ENCODE data around the gene DAPK1. TPM values are rescaled to one million over a fixed set of nuclear protein-coding genes. Genes with fewer than 3 reads are reported as not detected.

DAPK1 gene
- total and polyA plus RNA-seq, 2 donors (not counting 1 experiment from before 2014, with no cell fraction given), result 1.7 to 2.8 TPM

GRCh38 chr9:87524061-87524460 is 26.4 kb downstream of the DAPK1 start:
- H4K20me1 ChIP-seq (ENCODE audit: control insufficient read depth, insufficient read depth, low read length, poor library complexity, severe bottlenecking), result no peaks in the 10 kb centered on the region
- no peak overlapping the region for H3K9ac ChIP-seq (ENCODE audit: low read length)
- no peaks in the 10 kb centered on the region for H3K36me3 ChIP-seq (replicated peaks in 1 of 2; ENCODE audit: control extremely low read depth in 1 of 2, control insufficient read depth in 1 of 2, extremely low read depth in 1 of 2, insufficient read depth in 2 of 2, low read length in 1 of 2)
- ChIA-PET POLR2A (no interaction called here), CTCF (no interaction called here)
- no peak overlapping the region for H2AFZ ChIP-seq (ENCODE audit: insufficient read depth, low read depth, low read length, poor library complexity, severe bottlenecking)
- WGBS (ENCODE audit: insufficient coverage), result 83% methylated on average over 5 of the region's 5 CpGs
- DNase-seq, result no peak
- H3K4me2 ChIP-seq (replicated peaks; ENCODE audit: low read depth, low read length, poor library complexity, severe bottlenecking), result no peak overlapping the region
- H3K4me3 Mint-ChIP-seq, result no peak overlapping the region
- TF ChIP-seq CTCF (IDR thresholded peaks at IDR 0.05) (no peak), EZH2 (IDR thresholded peaks at IDR 0.05; ENCODE audit: borderline replicate concordance, insufficient read depth, low read depth, low read length, poor library complexity, severe bottlenecking) (no peak)
- no peaks in the 10 kb centered on the region for H3K79me2 ChIP-seq (ENCODE audit: control insufficient read depth, insufficient read depth, low read length)
- intact Hi-C loops (cut with micrococcal nuclease), result no loop called here
- H3K27me3 ChIP-seq (replicated peaks in 1 of 4; ENCODE audit: control extremely low read depth in 1 of 4, control insufficient read depth in 3 of 4, insufficient read depth in 4 of 4, low read length in 3 of 4), result peaks cover 0 to 3% (median 2%) of the 10 kb centered on the region in 4 experiments
- H3K9me3 ChIP-seq (ENCODE audit: control extremely low read depth in 1 of 3, control insufficient read depth in 2 of 3, insufficient read depth in 1 of 3, low read length in 2 of 3), result peaks cover 0 to 7% (median 0%) of the 10 kb centered on the region in 3 donors
- no peak for ATAC-seq (ENCODE audit: low read depth)
- H3K9me3 Mint-ChIP-seq (ENCODE audit: insufficient read depth), result no peaks in the 10 kb centered on the region
- no peak overlapping the region for H3K27ac ChIP-seq (ENCODE audit: low read length in 2 of 2)
- peaks cover 3% of the 10 kb centered on the region for H3K4me1 Mint-ChIP-seq
- H3K4me3 ChIP-seq (ENCODE audit: control extremely low read depth in 1 of 5, extremely low read depth in 1 of 5, insufficient read depth in 1 of 5, low read depth in 2 of 5, low read length in 4 of 5), result no peak overlapping the region
- H3K27ac Mint-ChIP-seq, result no peak overlapping the region
- H3K4me1 ChIP-seq (ENCODE audit: control insufficient read depth in 2 of 2, insufficient read depth in 2 of 2, low read length in 2 of 2), result no peaks in the 10 kb centered on the region
- H3K27me3 Mint-ChIP-seq, result peaks cover 27% of the 10 kb centered on the region

GRCh38 chr9:87525546-87526303 is 28.1 kb downstream of the DAPK1 start:
- Histone ChIP-seq H3K4me1 (ENCODE audit: control insufficient read depth in 2 of 2, insufficient read depth in 2 of 2, low read length in 2 of 2) (no peaks in the 10 kb centered on the region), H3K4me2 (replicated peaks; ENCODE audit: low read depth, low read length, poor library complexity, severe bottlenecking) (no peak overlapping the region), H3K9ac (ENCODE audit: low read length) (no peak overlapping the region), H3K27ac (ENCODE audit: low read length in 2 of 2) (no peak overlapping the region), H3K79me2 (ENCODE audit: control insufficient read depth, insufficient read depth, low read length) (no peaks in the 10 kb centered on the region), H3K4me3 (ENCODE audit: control extremely low read depth in 1 of 5, extremely low read depth in 1 of 5, insufficient read depth in 1 of 5, low read depth in 2 of 5, low read length in 4 of 5) (no peak overlapping the region), H3K9me3 (ENCODE audit: control extremely low read depth in 1 of 3, control insufficient read depth in 2 of 3, insufficient read depth in 1 of 3, low read length in 2 of 3) (peaks cover 0 to 7% (median 0%) of the 10 kb centered on the region in 3 donors), H3K36me3 (replicated peaks in 1 of 2; ENCODE audit: control extremely low read depth in 1 of 2, control insufficient read depth in 1 of 2, extremely low read depth in 1 of 2, insufficient read depth in 2 of 2, low read length in 1 of 2) (no peaks in the 10 kb centered on the region), H2AFZ (ENCODE audit: insufficient read depth, low read depth, low read length, poor library complexity, severe bottlenecking) (no peak overlapping the region), H4K20me1 (ENCODE audit: control insufficient read depth, insufficient read depth, low read length, poor library complexity, severe bottlenecking) (no peaks in the 10 kb centered on the region), H3K27me3 (replicated peaks in 1 of 4; ENCODE audit: control extremely low read depth in 1 of 4, control insufficient read depth in 3 of 4, insufficient read depth in 4 of 4, low read length in 3 of 4) (peaks cover 0 to 3% (median 2%) of the 10 kb centered on the region in 4 experiments)
- no peak overlapping the region for H3K4me3 Mint-ChIP-seq
- no peak for DNase-seq
- TF ChIP-seq EZH2 (IDR thresholded peaks at IDR 0.05; ENCODE audit: borderline replicate concordance, insufficient read depth, low read depth, low read length, poor library complexity, severe bottlenecking) (no peak), CTCF (IDR thresholded peaks at IDR 0.05) (no peak)
- H3K9me3 Mint-ChIP-seq (ENCODE audit: insufficient read depth), result no peaks in the 10 kb centered on the region
- peaks cover 15% of the 10 kb centered on the region for H3K27me3 Mint-ChIP-seq
- ChIA-PET POLR2A (no interaction called here), CTCF (no interaction called here)
- H3K27ac Mint-ChIP-seq, result no peak overlapping the region
- H3K4me1 Mint-ChIP-seq, result no peaks in the 10 kb centered on the region
- ATAC-seq (ENCODE audit: low read depth), result no peak
- intact Hi-C loops (cut with micrococcal nuclease), result no loop called here
- 89% methylated on average over 4 of the region's 9 CpGs for WGBS (ENCODE audit: insufficient coverage)
